Measurements from ENCODE around the gene SNX33. TPM values are rescaled to one million over a fixed set of nuclear protein-coding genes. Genes with fewer than 3 reads are reported as not detected.

SNX33 gene
- total and polyA plus RNA-seq, 2 of the 13 experiments (the other 11 are each of a cell fraction or from before 2014, with no cell fraction given) = 11.0 to 11.6 TPM

GRCh38 chr15:75639709-75640482 lies 7.8 kb upstream of the SNX33 start, which contains the start of gene IMP3 (continued):
- TF ChIP-seq PBX2 (CRISPR knock-in tag; IDR thresholded peaks at IDR 0.05) (no peak), CREB3 (CRISPR knock-in tag; IDR thresholded peaks at IDR 0.05) (no peak), ZNF121 (CRISPR knock-in tag; IDR thresholded peaks at IDR 0.05) (no peak), BCL6 (CRISPR knock-in tag; IDR thresholded peaks at IDR 0.05) (no peak; the same call in 1 of the 2 replicates), SP5 (CRISPR knock-in tag; IDR thresholded peaks at IDR 0.05; ENCODE audit: borderline replicate concordance, low read depth) (no peak; the same call in 1 of the 2 replicates), ZFX (CRISPR knock-in tag; IDR thresholded peaks at IDR 0.05; ENCODE audit: low read depth) (peak; percentile 84), ZNF883 (CRISPR knock-in tag; IDR thresholded peaks at IDR 0.05; ENCODE audit: not compliant biosample characterization) (peak; percentile 92), CREBL2 (CRISPR knock-in tag; IDR thresholded peaks at IDR 0.05; ENCODE audit: borderline replicate concordance) (peak; percentile 90; the same call in 1 of the 2 replicates), ELF1 (CRISPR knock-in tag; IDR thresholded peaks at IDR 0.05) (peak; percentile 80), GTF3A (CRISPR knock-in tag; conservative IDR thresholded peaks at IDR 0.05) (no peak), EED (CRISPR knock-in tag; IDR thresholded peaks at IDR 0.05) (0 out of 2 replicates have a peak, but pooled peaks have one; percentile 56), ZBTB7A (CRISPR knock-in tag; IDR thresholded peaks at IDR 0.05) (peak; percentile 70), ZNF235 (CRISPR knock-in tag; IDR thresholded peaks at IDR 0.05; ENCODE audit: borderline replicate concordance) (no peak), ZNF441 (CRISPR knock-in tag; IDR thresholded peaks at IDR 0.05; ENCODE audit: borderline replicate concordance) (peak; percentile 59; the same call in 1 of the 2 replicates), SAP130 (CRISPR knock-in tag; IDR thresholded peaks at IDR 0.05; ENCODE audit: low read depth) (peak; percentile 91), ZNF510 (CRISPR knock-in tag; IDR thresholded peaks at IDR 0.05; ENCODE audit: low read depth) (peak; percentile 85), DRAP1 (CRISPR knock-in tag; IDR thresholded peaks at IDR 0.05) (peak; percentile 94), TEAD2 (CRISPR knock-in tag; IDR thresholded peaks at IDR 0.05) (no peak), ATF2 (CRISPR knock-in tag; IDR thresholded peaks at IDR 0.05) (0 out of 2 replicates have a peak, but pooled peaks have one; percentile 36), ZFP91 (CRISPR knock-in tag; IDR thresholded peaks at IDR 0.05; ENCODE audit: borderline replicate concordance) (peak; percentile 96), DR1 (CRISPR knock-in tag; IDR thresholded peaks at IDR 0.05) (peak; percentile 93), EP300 (IDR thresholded peaks at IDR 0.05; ENCODE audit: low read depth in 2 of 2, low read length in 2 of 2) (no peak; a peak in 1 of 4 replicates), EP300 (CRISPR knock-in tag; IDR thresholded peaks at IDR 0.05; ENCODE audit: borderline replicate concordance) (peak; percentile 56; the same call in 1 of the 2 replicates), ZNF773 (CRISPR knock-in tag; IDR thresholded peaks at IDR 0.05; ENCODE audit: borderline replicate concordance) (peak; percentile 84; the same call in 1 of the 2 replicates)
